Endothelial cell of umbilical vein (primary cell): Measurements from ENCODE around the gene HK1. TPM values are rescaled to one million over a fixed set of nuclear protein-coding genes. Genes with fewer than 3 reads are reported as not detected.

Source experiments
- BruUV-seq: library from RNA; stranded (reverse); fragments of 400-500 nt; replicated peaks from 2 replicates; lab custom pipeline; 2021; lab: Mats Ljungman, UMichigan
- CTCF ChIA-PET: fragments of 300-600, 350-600 bp; sonication (Branson Sonifier 250); formaldehyde crosslinking; loops from one replicate; lab custom pipeline; 2021; ENCODE audit warnings: antibody characterized with exemption, inconsistent platforms; lab: Charles Lee
- POLR2A ChIA-PET: fragments of 300-600, 350-600 bp; sonication (Branson Sonifier 250); formaldehyde crosslinking; loops from one replicate; lab custom pipeline; 2021; ENCODE audit warnings: antibody characterized with exemption, inconsistent platforms; lab: Charles Lee
- DNase-seq: peaks from one replicate; pipeline ENCODE4 v3.0.0-alpha.2; 2011; ENCODE audit warnings: low read depth, low spot score
- FAIRE-seq: peaks from 2 replicates; lab custom pipeline; 2011; peaks lifted over from hg19 to GRCh38; lab: Jason Lieb, UNC
- H2AFZ ChIP-seq: 2 replicates; pipeline ENCODE4 v1.6.0; 2012; ENCODE audit warnings: low read depth, low read length, control low read depth, inconsistent platforms
- H3K27ac ChIP-seq: 2 replicates; pipeline ENCODE4 v1.5.1; 2011; ENCODE audit warnings: low read depth, mild to moderate bottlenecking, control low read depth, low read length, moderate library complexity; ENCODE audit not compliant: insufficient read depth
- H3K27me3 ChIP-seq, 2 experiments: 2 replicates each; pipeline versions ENCODE4 v1.6.0 to v1.6.1; 2011; ENCODE audit warnings: low read length in 2 of 2, mixed read lengths in 1 of 2; ENCODE audit not compliant: control insufficient read depth in 2 of 2, insufficient read depth in 2 of 2
- H3K36me3 ChIP-seq, 2 experiments: 2 replicates in 1 of 2; 3 replicates in 1 of 2; pipeline ENCODE4 v1.5.1; 2011; ENCODE audit warnings: low read length in 2 of 2, mild to moderate bottlenecking in 1 of 2, moderate library complexity in 1 of 2; ENCODE audit not compliant: control insufficient read depth in 2 of 2, insufficient read depth in 2 of 2; ENCODE audit errors: extremely low read depth in 1 of 2
- H3K4me1 ChIP-seq: 3 replicates; pipeline ENCODE4 v1.5.1; 2011; ENCODE audit warnings: mild to moderate bottlenecking, low read length; ENCODE audit not compliant: control insufficient read depth, insufficient read depth; ENCODE audit errors: extremely low read depth
- H3K4me2 ChIP-seq: 2 replicates; pipeline ENCODE4 v1.6.1; 2011; ENCODE audit warnings: low read length, control low read depth, mixed read lengths; ENCODE audit not compliant: insufficient read depth
- H3K4me3 ChIP-seq, 3 experiments: fragments of 200-600 bp in 1 of 3; sonication (generic), shearing (Covaris generic) in 1 of 3; replicated peaks in 1 of 3; 2 replicates each; pipeline ENCODE4 v1.5.1; 2011 to 2016; ENCODE audit warnings: control low read depth in 3 of 3, low read length in 3 of 3, mild to moderate bottlenecking in 2 of 3, inconsistent platforms in 1 of 3, low read depth in 1 of 3, moderate library complexity in 1 of 3; ENCODE audit not compliant: insufficient read depth in 1 of 3
- H3K79me2 ChIP-seq: 2 replicates; pipeline ENCODE4 v1.6.0; 2012; ENCODE audit warnings: low read length, inconsistent platforms; ENCODE audit not compliant: control insufficient read depth, insufficient read depth
- H3K9ac ChIP-seq: replicated peaks from 2 replicates; pipeline ENCODE3; 2011; ENCODE audit warnings: low read length, control low read depth; ENCODE audit not compliant: insufficient read depth; ENCODE audit errors: extremely low read depth
- H3K9me1 ChIP-seq: replicated peaks from 3 replicates; pipeline ENCODE4 v1.6.0; 2011; ENCODE audit warnings: mild to moderate bottlenecking, low read length; ENCODE audit not compliant: control insufficient read depth, insufficient read depth; ENCODE audit errors: extremely low read depth
- H3K9me3 ChIP-seq: replicated peaks from 2 replicates; pipeline ENCODE4 v1.5.1; 2012; ENCODE audit warnings: low read length, inconsistent platforms; ENCODE audit not compliant: control insufficient read depth, insufficient read depth
- H4K20me1 ChIP-seq: replicated peaks from 2 replicates; pipeline ENCODE3; 2011; ENCODE audit warnings: mild to moderate bottlenecking, low read length; ENCODE audit not compliant: control insufficient read depth, insufficient read depth; ENCODE audit errors: extremely low read depth
- CTCF ChIP-seq, 2 donors: IDR thresholded peaks; 1 replicate in 1 of 2; 2 replicates in 1 of 2; pipeline ENCODE4 v1.5.1; 2011; ENCODE audit warnings: low read length in 2 of 2, mild to moderate bottlenecking in 2 of 2, moderate library complexity in 2 of 2, control low read depth in 1 of 2, inconsistent platforms in 1 of 2, low read depth in 1 of 2; ENCODE audit not compliant: insufficient read depth in 1 of 2; ENCODE audit errors: extremely low read depth in 1 of 2
- EZH2 ChIP-seq: IDR thresholded peaks from 2 replicates; pipeline ENCODE4 v1.6.1; 2012; ENCODE audit warnings: borderline replicate concordance, low read depth, mild to moderate bottlenecking, moderate library complexity, low read length, inconsistent platforms; ENCODE audit not compliant: severe bottlenecking
- FOS ChIP-seq: IDR thresholded peaks from 2 replicates; pipeline ENCODE4 v1.6.1; 2011; ENCODE audit warnings: mild to moderate bottlenecking, low read length, moderate library complexity, borderline replicate concordance; ENCODE audit not compliant: insufficient read depth
- GATA2 ChIP-seq: IDR thresholded peaks from 2 replicates; pipeline ENCODE4 v1.7.0; 2011; ENCODE audit warnings: low read depth, mild to moderate bottlenecking, moderate library complexity, mixed read lengths, low read length; ENCODE audit not compliant: insufficient read length, insufficient read depth
- MYC ChIP-seq: IDR thresholded peaks from one replicate; pipeline ENCODE4 v1.6.1; 2011; ENCODE audit warnings: mild to moderate bottlenecking, low read depth, low read length
- POLR2A ChIP-seq: IDR thresholded peaks from 2 replicates; pipeline ENCODE4 v1.6.1; 2012; ENCODE audit warnings: low read depth, mild to moderate bottlenecking, control low read depth, low read length
- dilution Hi-C: fragments of 300-500 bp; cut with MboI; formaldehyde crosslinking; loops from one replicate; pipeline ENCODE4 v1.15.0; 2019; ENCODE audit warnings: low sequenced_read_pairs; ENCODE audit not compliant: extremely low pct_ligation_motif_present
- intact Hi-C: fragments of 100-400 bp; cut with micrococcal nuclease; formaldehyde crosslinking; loops from one replicate; pipeline ENCODE4 v1.10.0; 2022
- polyA plus RNA-seq, 4 experiments: library from polyadenylated mRNA; depleted of rRNA in 3 of 4; stranded (reverse) in 3 of 4; unstranded in 1 of 4; fragments of >200 nt; gene quantifications; 2 replicates each; pipeline versions ENCODE4 v1.2.1 to v1.2.3, GENCODE V29; 2011 to 2012; ENCODE audit warnings: missing spikeins in 1 of 4
- total RNA-seq: library from RNA; stranded (reverse); gene quantifications from 2 replicates; pipeline ENCODE4 v1.2.3, GENCODE V29; 2021

The HK1 gene
- total and polyA plus RNA-seq, 2 donors (not counting 3 experiments of a cell fraction or from before 2014, with no cell fraction given): 50.8 to 121 TPM

DNA sequence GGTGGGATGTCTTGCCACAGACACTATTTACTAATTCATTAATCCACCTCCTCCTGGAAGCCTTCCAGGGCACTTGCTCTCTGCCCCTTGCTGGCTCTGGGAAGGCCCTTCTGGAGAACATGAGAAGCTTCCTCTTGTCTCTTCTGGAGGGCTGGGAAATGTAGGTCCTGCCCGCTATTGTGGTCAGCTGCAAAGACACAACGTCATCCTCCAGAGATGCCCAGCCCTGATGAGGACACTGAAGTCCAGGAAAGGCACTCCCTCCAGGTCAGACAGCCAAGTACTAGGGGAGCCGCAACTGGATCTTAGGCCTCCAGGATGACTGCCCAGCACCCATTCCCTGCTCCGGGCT lies 148.1 kb downstream of the HK1 start:
- H3K9me3 ChIP-seq: no peaks in the 10 kb centered on the region
- H3K36me3 ChIP-seq: no peaks in the 10 kb centered on the region
- CTCF ChIA-PET: interaction anchor here (0.7 to 4.0 kb wide), 3 partner anchors 81 to 243 kb away, joined by 3 to 41 read pairs (median 12); no protein-coding TSS in a partner anchor
- no peaks in the 10 kb centered on the region for H3K4me1 ChIP-seq
- peaks cover 0 to 1% of the 10 kb centered on the region in 2 experiments for H3K27me3 ChIP-seq
- H2AFZ ChIP-seq: peak overlapping the region; percentile 8
- no peak overlapping the region for H3K4me2 ChIP-seq
- no peaks in the 10 kb centered on the region for H3K9me1 ChIP-seq
- H3K79me2 ChIP-seq: no peaks in the 10 kb centered on the region
- DNase-seq (no peak), FAIRE-seq (no peak)
- TF ChIP-seq CTCF (IDR thresholded peaks at IDR 0.05; ENCODE audit: extremely low read depth in 1 of 2, insufficient read depth in 1 of 2, low read depth in 1 of 2, low read length in 2 of 2) (no peak), EZH2 (no peak), FOS (no peak), GATA2 (no peak), POLR2A (no peak), MYC (no peak)
- no peak overlapping the region for H3K27ac ChIP-seq
- dilution Hi-C loops: no loop called here
- no peak overlapping the region for H3K9ac ChIP-seq
- POLR2A ChIA-PET: interaction anchor here (0.6 kb wide), 1 partner anchor 25 kb away, joined by 5 read pairs; no protein-coding TSS in a partner anchor
- intact Hi-C loops: loop anchor here (2.0 to 5.0 kb wide), 3 partner anchors 20 to 211 kb away; no protein-coding TSS in a partner anchor
- H3K4me3 ChIP-seq: no peak overlapping the region
- BruUV-seq: no TSS peak
- no peaks in the 10 kb centered on the region for H4K20me1 ChIP-seq
